Measurements from ENCODE around the gene PHACTR1.
A peak's percentile ranks its signal among the peaks of the same experiment; 100 is the strongest.

PHACTR1 gene

GRCh38 chr6:12947967-12948366 is 231.4 kb downstream of the PHACTR1 start:
- DNase-seq (ENCODE audit: low read depth, low spot score) = no peak

- DNase-seq (ENCODE audit: low read depth, low spot score) = no peak
Observed at GRCh38 chr6:12950976-12951375, 234.4 kb downstream of the PHACTR1 start.

- no peak for DNase-seq (ENCODE audit: low read depth, low spot score)
Observed at GRCh38 chr6:12951415-12951814, 234.8 kb downstream of the PHACTR1 start.

GRCh38 chr6:12952318-12952717 is 235.8 kb downstream of the PHACTR1 start:
- DNase-seq (ENCODE audit: low read depth, low spot score) = no peak

- peak; percentile 17 for DNase-seq (ENCODE audit: low read depth, low spot score)
Observed at GRCh38 chr6:12955956-12956355, 239.4 kb downstream of the PHACTR1 start.

- no peak for DNase-seq (ENCODE audit: low read depth, low spot score)
Observed at GRCh38 chr6:12956991-12957320, 240.4 kb downstream of the PHACTR1 start.

GRCh38 chr6:12957321-12958051 is 240.9 kb downstream of the PHACTR1 start:
- no peak for DNase-seq (ENCODE audit: low read depth, low spot score)

- DNase-seq (ENCODE audit: low read depth, low spot score) = no peak
Observed at GRCh38 chr6:12958052-12958706, 241.6 kb downstream of the PHACTR1 start.

- no peak for DNase-seq (ENCODE audit: low read depth, low spot score)
Observed at GRCh38 chr6:12961761-12962160, 245.2 kb downstream of the PHACTR1 start.

GRCh38 chr6:12962529-12962928 is 246.0 kb downstream of the PHACTR1 start:
- DNase-seq (ENCODE audit: low read depth, low spot score) = no peak

- DNase-seq (ENCODE audit: low read depth, low spot score) = no peak
Observed at GRCh38 chr6:12962987-12963386, 246.4 kb downstream of the PHACTR1 start.

- DNase-seq (ENCODE audit: low read depth, low spot score) = no peak
Observed at GRCh38 chr6:12963567-12963966, 247.0 kb downstream of the PHACTR1 start.

GRCh38 chr6:12967686-12968085 is 251.1 kb downstream of the PHACTR1 start:
- DNase-seq (ENCODE audit: low read depth, low spot score) = no peak

- DNase-seq (ENCODE audit: low read depth, low spot score) = no peak
Observed at GRCh38 chr6:12968290-12968689, 251.7 kb downstream of the PHACTR1 start.

GRCh38 chr6:12968839-12969558 is 252.4 kb downstream of the PHACTR1 start:
- DNase-seq (ENCODE audit: low read depth, low spot score) = no peak

GRCh38 chr6:12969966-12970365 is 253.4 kb downstream of the PHACTR1 start:
- no peak for DNase-seq (ENCODE audit: low read depth, low spot score)

- no peak for DNase-seq (ENCODE audit: low read depth, low spot score)
Observed at GRCh38 chr6:12973386-12973785, 256.8 kb downstream of the PHACTR1 start.

- no peak for DNase-seq (ENCODE audit: low read depth, low spot score)
Observed at GRCh38 chr6:12974551-12974950, 258.0 kb downstream of the PHACTR1 start.

GRCh38 chr6:12976366-12976765 is 259.8 kb downstream of the PHACTR1 start:
- no peak for DNase-seq (ENCODE audit: low read depth, low spot score)

- no peak for DNase-seq (ENCODE audit: low read depth, low spot score)
Observed at GRCh38 chr6:12977206-12977605, 260.6 kb downstream of the PHACTR1 start.

GRCh38 chr6:12977806-12978205 is 261.2 kb downstream of the PHACTR1 start:
- no peak for DNase-seq (ENCODE audit: low read depth, low spot score)

- no peak for DNase-seq (ENCODE audit: low read depth, low spot score)
Observed at GRCh38 chr6:12980741-12981140, 264.2 kb downstream of the PHACTR1 start.

GRCh38 chr6:12984776-12985175 is 268.2 kb downstream of the PHACTR1 start:
- DNase-seq (ENCODE audit: low read depth, low spot score) = no peak
